M059J (cell line): ENCODE data around the gene CEMIP. TPM values are rescaled to one million over a fixed set of nuclear protein-coding genes. Genes with fewer than 3 reads are reported as not detected.
A peak's percentile ranks its signal among the peaks of the same experiment; 100 is the strongest.
"Not testable (repeated sequence)": the region's sequence is repeated elsewhere in the genome, so short reads cannot be mapped to it uniquely, and the experiment has no call there.

ENCODE experiments used
- DNase-seq: peaks from one replicate; pipeline ENCODE4 v3.0.0-alpha.2; 2012; ENCODE audit warnings: low read depth
- total RNA-seq: library from RNA; depleted of rRNA; stranded (reverse); fragments of >200 nt; shearing (Covaris generic); gene quantifications from 2 replicates; pipeline ENCODE4 v1.2.3, GENCODE V29; 2014

CEMIP gene
- total RNA-seq, 1 experiment from 2014 or later: 4.0 TPM

DNA sequence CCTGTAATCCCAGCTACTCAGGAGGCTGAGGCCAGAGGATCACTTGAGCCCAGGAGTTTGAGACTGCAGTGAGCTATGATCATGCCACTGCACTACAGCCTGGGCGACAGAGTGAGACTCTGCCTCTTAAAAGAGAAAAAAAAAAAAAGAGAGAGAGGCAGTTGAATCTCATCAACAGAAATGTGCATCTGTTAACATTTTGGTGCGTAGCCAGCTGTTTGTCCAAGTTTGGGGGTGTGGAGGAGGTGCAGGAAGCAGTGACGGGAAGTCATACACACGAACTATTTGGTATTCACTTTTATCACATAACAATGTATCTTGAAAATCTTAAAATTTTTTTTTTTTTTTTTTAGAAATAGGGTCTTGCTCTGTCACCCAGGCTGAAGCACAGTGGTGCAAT is 18.2 kb upstream of the CEMIP start:
- DNase-seq: no peak

DNA sequence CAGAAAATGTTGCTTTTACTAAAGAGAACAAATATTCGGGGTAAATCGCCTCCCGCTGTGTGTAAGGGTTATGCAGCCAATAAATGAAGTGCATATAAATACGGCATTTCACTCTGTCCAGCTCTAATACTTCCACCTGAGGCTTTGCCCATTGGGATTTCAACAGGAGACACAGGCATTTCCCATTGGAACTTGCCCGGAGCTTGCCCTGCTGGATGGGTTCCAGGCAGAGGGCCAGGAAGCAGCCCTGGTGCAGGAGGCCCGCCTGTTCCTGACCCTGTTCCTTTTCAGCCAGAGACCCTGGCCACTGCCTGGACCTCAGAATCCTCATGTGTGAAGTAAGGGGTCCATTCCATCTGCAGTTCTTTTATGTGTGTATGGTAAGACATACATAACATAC is 17.4 kb upstream of the CEMIP start:
- no peak for DNase-seq

DNA sequence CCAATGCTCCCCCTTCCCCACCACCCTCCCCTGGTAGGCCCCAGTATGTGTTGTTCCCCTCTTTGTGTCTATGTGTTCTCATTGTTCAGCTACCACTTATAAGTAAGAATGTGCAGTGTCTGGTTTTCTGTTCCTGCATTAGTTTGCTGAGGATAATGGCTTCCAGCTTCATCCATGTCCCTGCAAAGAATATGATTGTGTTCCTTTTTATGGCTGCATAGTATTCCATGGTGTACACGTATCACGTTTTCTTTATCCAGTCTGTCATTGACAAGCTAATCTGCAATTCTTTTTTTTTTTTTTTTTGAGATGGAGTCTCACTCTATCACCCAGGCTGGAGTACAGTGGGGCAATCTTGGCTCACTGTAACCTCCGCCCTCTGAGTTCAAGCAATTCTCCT is 15.9 kb upstream of the CEMIP start:
- not testable (repeated sequence) for DNase-seq

DNA sequence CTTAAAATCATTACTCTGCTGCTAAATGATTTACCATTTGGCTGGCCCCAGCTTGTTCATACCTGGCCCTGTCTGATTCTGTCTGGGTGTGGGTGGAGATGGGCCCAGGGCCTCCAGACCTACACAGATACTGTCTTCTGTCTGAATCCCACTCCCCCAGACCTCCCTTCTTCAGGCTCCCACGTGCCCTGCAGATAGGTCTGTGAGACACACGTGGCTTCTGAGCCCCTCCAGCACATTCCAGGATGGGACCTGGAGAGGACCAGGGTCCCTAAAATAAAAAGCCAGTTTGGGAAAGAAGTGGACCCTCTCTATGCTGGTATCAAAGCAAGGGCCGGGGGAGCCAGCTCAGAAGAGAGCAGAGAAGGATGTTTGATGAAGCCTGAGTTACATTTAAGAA is 14.6 kb upstream of the CEMIP start:
- no peak for DNase-seq

DNA sequence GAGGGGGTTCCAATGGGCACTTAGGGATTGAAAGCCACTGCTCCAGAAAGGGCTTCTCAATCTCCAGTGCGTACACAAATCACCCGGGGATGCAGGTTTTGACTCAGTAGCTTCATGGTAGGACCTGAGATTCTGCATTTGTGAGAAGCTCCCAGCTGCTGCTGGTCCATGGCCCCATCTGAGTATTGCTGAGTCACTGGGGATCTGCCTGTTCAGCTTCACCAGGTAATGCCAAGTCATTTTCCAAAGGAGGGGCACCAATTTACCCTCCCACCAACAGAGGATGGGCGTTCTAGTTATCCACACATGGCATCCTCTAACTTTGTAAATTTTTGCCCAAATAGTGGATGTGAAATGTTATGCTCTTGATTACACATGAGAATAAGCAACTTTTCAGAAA is 12.9 kb upstream of the CEMIP start:
- DNase-seq: no peak

DNA sequence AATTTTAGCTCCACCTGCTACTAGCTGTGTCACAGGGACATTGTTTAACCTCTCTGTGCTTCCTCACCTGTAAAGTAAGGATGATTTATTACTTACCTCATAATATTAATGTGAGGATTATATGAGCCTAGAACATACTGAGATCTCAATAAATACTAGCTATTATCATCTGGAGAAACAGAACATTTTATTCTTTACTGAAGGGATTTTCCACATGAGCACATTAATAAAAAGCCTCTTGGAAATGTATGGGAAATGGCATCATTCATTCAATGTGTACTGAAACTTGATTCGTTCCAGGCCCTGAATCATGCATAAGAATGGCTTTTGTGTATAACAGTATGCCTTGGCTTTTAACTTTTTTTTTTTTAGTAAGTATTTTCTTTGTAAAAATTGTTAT is 11.0 kb upstream of the CEMIP start:
- DNase-seq: no peak

DNA sequence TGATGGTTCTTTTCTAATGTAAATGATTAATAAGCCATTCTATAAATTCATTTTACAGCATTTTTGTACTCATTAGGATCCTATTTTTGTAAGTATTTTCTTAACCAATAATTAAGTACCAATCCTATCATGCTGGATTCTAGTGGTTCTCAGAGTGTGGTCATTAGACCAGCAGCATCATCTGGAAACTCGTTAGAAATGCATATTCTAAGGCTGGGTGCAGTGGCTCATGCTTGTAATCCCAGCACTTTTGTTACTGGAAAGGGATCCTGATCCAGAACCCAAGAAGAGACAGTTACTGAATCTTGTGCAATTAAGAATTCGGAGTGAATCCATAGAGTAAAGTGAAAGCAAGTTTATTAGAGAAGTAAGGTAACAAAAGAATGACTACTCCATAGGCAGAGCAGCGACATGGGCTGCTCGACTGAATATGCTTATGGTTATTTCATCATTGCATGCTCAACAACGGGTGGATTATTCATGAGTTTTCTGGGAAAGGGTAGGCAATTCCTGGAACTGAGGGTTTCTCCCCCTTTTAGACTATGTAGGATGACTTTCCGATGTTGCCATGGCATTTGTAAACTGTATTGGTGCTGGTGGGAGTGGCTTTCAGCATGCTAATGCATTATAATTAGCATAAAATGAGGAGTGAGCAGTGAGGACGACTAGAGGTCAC is 9.9 kb upstream of the CEMIP start:
- DNase-seq: no peak

DNA sequence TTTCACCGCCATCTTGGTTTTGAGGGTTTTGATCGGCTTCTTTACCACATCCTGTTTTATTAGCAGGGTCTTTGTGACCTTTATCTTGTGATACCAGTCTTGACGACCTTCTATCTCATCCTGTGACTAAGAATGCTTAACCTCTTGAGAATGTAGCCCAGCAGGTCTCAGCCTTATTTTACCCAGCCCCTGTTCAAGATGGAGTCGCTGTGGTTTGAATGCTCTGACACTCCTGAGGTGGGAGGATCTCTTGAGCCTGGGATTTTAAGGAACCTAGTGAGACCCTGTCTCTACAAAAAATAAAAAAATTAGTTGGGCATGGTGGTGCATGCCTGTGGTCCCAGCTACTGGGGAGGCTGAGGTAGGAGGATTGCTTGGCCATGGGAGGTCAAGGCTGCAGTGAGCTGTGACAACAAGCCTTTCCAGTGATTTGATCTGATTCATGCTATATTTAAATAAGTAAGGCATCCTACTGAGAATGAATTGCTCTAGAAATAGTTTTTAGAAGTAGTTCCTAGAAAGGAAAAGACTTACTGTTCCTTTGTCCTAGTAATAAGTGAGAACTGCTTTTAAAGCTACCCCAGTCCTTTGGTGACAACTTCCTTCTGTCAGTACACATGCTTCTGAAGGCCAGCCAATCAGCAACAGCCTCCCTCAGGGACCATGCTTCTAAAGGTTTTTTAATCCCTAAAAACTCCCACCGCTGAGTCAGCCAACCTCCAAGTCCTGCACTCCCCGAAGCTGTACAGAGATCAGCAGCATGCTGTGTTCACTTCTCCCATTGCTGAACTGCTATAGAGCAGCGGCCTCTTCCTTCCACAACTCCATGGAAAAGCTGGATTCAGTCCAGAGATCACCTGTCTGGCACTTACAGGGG is 9.1 kb upstream of the CEMIP start:
- no peak for DNase-seq

DNA sequence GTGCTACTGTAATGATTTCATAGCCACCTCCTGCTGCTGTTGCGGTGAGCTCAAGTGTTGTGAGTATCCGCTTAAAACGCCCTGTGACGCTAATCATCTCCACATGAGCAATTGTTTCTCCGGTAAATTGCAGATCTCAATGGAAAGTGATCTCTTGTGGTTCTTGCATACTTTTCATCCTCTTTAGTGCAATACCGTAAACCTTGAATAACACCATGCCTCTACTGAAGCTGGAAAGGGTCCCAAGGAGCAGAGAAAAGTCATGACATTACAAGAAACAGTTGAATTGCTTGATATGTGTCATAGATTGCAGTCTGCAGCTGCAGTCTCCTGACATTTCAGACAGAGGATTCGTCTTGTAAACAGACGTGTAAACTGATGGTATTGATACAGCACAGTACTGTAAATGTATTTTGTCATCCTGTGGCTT is 6.0 kb upstream of the CEMIP start:
- peak; percentile 23 for DNase-seq

DNA sequence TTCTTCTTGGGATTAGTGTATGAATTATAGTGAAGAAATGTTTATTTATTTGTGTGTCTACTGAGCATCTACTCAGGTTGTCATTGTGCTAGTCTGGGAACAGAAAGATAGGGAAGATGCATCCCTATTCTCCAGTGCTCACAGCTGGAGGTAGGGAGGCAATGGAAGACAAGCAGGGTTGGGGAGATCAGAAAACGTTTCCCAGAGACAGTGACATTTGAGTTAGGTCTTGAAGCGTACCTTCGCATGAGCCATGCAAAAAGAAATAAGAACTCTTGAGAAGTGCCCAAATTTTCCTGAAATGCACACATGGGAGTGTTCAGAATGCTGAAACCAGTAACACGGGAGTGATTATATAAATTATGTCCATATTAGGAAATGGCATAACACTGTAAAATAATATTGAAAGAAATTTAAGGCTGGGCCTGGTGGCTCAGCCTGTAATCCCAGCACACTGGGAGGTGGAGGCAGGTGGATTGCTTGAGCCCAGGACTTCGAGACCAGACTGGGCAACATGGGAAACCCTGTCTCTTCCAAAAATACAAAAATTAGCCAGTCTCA is 5.3 kb upstream of the CEMIP start:
- no peak for DNase-seq

DNA sequence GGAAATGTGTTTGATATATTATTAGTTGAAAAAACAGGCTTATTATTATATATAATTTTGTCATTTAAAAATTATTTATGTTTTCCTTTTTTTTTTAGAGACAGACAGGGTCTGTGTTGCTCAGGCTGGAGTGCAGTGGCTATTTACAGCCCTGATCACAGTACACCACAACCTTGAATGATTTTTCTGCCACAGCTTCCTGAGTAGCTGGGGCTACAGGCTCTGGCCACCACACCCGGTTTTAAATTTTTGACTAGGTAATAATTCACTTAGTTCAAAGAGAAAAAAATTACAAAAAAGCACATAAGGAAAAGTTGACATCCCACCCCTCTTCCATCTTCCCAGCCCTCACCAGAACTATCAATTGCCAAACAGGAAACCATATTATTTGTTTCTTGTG is 4.7 kb upstream of the CEMIP start:
- DNase-seq: no peak

DNA sequence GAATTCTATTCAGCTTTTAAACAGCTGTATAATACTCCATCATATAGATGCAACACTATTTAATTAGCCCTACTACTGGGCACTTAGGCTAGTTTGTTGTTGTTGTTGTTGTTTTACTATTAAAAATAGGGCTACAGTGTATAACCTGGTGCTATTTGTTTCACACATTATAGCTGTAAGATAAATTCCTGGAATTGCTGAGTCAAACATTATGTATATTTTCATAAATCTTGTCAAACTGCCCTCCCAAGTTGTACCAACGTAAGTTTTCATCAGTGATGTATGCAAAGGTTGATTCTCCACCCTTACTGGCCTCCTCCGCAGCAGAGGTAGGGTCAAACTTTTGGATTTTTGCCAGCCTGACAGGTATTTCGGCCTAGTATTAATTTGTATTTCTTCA is 3.8 kb upstream of the CEMIP start:
- no peak for DNase-seq

DNA sequence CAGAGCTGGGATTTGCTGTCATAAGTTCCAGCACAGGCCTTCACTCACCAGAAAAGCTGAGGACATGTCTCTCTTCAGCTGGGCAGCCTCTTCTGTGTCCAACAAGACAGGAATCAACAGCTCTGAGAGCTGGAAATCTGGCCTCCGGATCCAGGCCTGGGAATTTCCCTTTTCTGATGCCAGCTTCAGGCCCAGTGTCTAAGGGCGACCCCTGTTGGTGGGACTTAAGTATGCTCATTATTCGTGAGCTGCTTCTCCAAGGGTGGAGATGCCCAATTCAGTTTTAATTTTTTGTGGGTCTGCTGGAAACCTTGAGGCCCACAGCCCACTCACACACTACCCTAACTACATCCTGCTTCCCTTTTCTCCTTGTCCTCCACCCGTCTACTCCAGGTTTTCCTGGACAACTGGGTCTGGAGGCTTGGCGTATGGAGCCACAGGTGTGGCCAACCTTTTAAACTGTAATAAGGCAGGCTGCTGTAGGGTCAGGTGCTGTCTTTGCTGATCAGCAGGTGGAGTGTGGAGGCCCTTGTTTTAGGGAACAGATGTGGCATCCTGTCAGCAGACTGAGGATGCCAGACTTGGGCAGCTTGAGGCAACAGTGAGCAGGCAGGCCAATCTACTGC is 2.6 kb upstream of the CEMIP start:
- peak; percentile 73 for DNase-seq

DNA sequence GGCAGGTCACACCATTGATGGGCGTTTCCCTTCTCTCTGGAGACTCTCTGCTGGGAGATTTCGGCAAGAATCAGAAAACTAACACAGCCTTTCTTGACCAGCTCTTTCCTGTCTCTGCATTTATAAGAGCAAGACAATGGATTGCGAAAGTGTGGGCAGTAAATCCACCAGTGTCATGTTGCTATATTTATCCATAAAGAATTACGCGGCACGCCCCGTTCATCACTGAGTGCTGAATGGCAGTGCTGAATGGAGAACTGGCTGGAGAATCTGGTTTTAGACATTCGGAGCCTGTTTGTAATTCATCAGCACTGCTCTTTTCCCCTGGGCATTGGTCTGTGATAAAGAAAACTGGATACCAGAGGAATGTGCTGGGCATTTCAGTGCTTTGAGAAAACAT is 2.0 kb upstream of the CEMIP start:
- peak; percentile 49 for DNase-seq

DNA sequence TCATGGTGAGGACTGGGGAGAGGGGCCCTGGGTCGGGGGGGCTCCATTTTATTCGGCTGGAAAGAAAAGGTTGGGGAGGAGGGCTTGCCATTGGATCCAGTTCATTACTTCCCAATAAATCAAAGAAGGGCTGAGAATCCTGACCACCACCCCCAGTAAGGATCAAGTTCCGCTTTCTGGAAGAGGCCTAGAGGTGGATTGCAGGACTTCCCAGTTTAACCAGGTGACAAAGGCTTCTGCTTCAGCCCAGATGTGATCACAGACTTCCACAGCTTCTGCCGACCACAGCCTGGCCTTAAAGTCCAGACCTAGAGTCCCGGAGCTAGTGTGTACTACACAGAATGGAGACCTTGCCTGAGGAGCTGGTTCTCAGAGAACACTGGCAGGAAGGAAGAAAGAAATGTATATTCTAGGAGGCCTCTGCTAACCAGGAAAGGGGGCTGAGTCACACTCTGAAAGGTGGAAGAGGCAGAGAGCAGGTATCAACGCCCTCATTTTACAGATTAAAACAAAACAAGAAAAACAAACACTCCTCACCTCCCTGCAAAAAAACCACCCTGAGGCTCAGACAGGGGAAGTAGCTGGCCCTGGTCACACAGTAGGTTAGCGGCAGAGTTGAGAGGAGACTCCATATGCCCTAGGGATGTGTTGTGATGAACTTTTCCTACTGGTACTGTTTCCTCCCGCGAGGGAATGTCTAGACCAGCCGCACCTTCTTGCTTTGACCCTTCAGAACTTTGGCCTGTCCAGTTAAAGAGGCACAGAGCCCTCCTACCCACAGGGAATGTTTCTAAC is 1.1 kb upstream of the CEMIP start:
- no peak for DNase-seq

DNA sequence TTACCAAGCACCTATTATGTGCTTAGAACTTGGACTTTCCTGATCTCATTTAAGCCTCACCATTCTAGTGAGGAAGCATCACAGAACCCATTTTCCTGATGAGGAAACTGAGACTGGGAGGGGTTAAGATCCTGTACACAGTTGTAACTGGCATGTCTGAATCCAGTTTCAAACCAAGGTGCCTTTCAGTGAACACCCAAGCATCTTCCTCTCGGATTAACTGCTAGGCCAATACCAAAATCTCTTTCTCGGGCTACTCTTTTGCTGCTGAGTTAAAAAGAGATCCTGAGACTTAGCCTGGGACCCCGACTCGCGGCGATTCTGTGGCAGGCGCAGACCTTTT is 578 bp upstream of the CEMIP start:
- no peak for DNase-seq

DNA sequence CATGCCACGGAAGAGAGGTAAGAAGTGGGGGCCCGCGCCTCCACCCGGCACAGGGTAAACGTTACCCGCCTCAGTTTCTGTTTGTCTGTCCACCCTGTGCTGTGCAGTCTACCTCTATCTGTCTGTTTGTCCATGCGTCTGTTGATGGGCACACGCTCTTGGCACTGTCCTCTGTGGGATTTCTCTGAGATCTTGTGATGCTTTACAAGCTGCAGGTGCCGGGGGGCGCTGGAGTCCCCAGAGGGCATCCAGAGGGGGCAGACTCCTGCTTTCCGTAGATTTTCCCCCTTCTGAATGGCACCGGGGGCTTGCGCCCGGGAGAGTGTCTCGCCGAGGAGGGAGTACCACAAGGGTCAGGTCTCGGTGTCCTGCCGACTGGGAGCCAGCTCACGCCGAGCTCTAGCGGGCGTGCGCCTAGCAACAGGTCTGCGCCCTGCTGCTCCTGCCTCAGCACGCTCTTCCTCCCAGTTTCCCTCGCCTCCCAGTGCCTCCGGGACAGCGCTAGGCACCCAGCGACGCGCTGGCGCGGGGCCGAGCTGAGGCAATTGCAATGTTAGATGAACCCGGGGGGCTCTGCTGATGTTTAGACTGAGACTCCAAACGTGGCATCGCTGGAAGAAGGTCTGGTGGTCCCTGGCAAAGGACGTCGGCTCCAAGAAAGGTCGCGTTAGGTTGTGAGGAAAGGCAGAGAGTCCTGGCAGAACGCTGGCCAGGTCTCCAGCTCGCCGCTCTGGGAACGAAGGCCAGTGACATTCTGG is 667 bp downstream of the CEMIP start:
- DNase-seq: peak; percentile 56

DNA sequence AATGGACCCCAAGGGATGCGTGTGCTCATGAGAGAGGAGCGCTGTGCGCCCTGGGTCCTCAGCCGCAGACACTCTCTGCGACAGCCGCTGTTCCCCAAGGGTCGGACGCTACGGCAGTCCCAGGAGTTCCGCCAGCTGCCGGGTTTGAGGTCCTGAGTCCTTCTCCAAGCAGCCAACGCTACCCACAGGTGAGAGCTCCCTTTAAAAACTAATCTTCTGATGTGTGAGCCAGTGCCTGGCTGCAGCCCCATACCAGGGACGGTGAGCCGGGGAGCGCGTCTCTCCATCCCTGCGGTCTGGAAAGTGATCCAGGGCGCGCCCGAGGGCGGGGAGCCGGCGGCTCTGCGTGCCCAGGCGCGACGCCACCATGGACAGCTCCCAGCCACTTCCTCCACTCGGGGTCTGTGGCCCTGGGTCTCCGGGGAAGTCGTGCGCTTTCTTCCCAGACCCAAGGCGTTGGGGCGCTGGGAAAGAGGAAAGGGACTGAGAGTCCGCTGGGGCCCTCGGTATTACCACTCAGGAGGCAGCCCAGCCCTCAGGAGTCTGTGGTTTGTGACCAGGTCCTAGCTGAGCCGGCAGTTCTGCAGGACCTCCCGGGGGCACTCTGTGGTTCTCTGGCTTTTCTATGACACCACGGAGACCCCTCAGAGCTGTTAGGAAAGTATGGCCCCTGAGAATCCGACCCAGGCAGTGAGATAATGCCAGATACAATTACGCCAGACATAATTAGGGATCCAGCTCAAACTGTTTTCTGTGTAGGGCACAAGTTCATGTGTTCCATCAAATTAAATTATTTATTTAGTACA is 1.4 kb downstream of the CEMIP start:
- DNase-seq: peak; percentile 27

DNA sequence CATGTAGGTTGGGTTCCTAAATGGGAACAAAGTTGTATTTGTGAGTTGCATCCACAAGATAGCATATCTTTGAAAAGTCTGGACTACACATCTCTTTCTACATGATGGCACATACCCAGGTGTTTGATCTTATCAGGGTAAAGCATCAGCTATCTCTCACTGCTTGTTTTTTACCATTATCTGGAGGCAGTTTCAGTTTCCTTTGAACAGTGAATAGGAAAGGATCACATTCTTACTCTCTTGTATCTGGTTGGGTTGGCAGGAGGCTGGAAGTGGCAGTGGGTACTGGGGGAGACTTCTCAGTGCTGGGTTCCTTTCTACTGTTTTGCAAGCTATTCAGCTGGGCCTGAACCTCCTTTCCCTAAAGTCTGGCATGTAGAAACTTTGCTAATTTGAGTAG is 4.1 kb downstream of the CEMIP start:
- DNase-seq: no peak

DNA sequence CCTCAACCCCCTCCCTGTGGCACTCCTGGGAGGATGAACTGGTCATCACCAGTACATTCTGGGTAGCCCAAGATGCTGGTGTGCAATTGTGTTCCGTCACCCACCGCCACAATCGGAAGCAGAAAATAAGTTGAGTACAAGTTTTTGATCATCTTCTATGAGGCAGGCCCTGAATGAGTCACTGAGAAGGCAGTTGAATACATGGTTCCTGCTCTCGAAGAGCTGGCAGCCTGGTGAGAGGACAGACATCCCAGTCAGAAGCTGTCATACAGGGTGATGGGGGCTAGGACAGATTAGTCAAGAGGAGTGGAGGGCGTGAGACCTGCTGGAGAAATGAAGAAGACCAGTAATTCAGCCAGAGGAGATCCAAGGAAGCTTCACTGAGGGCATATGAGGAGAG is 6.2 kb downstream of the CEMIP start:
- DNase-seq: no peak
